Fibroblast of skin of left quadriceps (primary cell): ENCODE results near the gene CYP11A1.

ENCODE experiments used
- DNase-seq, 2 experiments: peaks; one replicate each; pipeline ENCODE4 v3.0.0-alpha.2; 2013; ENCODE audit warnings: low read depth in 2 of 2

The CYP11A1 gene

DNA sequence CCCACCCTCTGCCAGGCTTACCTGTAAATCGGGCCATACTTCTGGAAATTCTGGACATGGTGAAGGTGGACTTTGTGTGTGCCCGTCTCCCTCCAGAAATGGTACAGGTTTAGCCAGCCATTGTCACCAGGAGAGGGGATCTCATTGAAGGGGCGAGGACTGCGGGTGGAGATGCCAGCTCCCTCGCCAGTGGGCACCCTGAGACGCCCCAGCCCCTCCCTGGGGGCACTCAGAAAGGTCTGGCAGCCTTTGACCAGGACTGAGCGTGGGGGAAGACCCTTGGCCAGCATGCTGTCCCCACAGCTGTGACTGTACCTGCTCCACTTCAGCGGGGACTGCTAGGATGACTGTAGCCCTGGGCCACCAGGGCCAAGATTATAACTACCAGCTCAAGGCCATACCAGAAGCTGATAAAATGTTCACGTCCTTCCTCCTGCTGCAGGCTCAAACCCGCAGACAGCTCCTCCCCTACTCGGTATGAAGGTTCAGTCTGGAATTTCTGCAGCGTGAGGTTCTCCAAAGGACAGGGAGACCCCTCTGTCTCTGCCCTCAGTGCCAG is at the start of gene CYP11A1:
TSS of gene CYP11A1 (minus strand) at position 351 of the 559 bp plus-strand sequence. CDS start at position 290, 61 bp downstream.
- no peak for DNase-seq

GRCh38 chr15:74417225-74417624 is 49.8 kb upstream of the CYP11A1 start:
- no peak for DNase-seq

- DNase-seq: no peak
Measured at GRCh38 chr15:74415966-74416916, 48.8 kb upstream of the CYP11A1 start.

DNA sequence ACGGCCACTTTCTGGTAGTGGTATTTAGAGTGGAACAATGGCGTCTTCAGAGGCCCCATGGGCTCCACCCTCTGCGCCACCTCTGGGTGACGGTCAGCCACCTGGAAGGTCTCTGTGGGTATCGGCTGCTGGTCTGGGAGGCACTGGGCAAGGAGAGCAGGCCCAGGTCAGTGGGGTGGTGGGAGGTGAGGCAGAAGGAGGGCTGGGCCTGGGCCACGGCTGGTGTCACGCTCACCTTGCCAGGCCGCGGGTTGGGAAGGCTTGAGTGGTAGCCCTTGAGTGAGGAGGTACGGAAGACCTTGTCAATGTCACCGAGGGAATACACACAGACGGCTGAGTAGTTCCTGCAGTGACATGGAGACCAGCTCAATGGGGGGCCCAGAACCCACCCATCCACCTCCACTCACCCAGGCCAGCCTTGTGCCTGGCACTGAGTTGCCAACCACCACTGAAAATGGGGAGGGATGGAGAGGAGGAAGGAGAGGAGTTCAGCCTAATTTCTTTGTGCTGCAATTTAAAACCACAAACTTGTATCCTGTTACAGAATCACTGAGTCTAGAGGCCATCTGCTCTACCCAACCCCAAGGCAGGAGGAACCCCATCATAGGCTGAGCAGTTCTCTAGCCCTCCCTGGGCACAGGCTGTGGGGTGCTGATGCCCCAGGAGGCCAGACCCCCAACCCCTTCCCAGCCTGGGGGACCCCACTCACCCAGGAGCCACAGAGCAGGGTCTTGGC is 47.3 kb upstream of the CYP11A1 start:
- no peak for DNase-seq

DNA sequence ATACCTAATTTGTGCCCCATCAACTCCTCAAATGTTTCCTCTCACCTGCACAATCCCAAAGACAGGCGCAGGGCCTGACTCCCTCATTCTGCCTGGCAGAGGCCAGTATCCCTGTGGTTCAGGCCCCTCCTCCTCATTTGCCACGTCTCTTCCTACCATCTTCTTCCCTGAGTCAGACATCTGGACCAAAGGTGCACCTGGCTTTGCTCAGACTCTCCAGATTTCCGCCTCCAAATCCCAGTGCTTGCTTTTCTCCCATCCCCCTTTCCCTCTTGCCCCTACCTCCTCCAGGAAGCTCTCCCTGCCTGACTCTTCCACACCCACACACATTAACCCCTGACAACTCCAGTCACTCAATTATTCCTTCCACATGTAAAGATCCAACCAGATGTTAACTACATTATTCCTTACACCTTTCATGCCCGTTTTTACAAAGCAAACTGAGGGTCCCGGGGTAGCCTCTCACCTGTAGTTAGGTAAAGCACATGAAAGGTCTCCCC is 46.7 kb upstream of the CYP11A1 start:
- DNase-seq: no peak

DNA sequence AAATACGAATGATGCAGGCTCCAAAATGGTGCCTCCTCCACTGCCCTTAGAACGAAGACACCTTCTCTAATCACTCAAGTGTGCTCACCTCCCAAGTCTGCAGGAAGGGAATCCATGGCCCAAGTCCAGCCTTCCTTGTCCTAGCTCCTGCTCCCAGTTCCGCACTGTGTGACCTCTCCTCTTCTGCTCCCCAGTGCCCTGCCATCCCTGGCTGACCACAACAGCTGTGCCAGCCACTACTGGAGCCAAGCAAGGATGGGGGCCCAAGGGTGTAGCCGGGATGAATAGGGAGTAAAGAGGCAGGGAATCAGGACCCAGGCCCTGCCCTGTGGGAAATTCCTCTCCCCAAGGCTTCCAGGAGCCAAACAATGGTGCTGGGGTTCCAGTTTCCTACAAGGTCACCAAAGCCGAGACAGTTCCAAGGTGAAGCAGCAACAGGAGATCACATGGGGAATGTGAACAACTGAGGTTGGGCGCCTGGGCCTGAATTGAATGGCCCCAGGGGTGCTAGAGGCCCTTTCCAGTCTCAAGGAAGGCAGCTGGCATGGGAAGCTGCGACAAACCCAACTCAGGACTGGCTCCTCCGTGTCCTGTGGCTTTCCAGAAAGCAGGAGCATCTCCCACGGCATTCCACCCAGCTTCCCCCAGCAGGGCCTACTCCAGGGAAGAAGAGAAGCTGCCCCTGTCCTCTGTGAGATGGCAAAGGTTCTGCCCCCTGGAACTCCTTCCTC is 46.1 kb upstream of the CYP11A1 start:
- no peak for DNase-seq

DNA sequence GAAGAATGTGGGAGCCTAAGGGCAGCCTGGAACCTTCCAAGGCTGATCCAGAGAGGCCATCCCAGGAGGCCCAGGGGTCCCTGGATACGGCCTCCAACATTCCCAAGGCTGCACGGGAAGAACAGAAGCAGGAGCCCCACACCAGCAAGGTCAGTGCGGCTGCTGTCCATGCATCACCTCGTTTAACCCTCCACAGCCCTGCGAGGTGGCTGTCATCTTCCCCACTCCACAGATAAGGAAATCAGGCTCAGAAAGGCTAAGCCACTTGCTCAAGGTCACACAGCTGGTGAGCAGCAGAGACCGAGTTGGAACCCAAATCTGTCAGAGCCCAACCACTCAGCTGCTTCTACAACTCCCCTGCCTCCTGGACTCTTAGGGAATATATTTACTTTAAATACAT is 44.7 kb upstream of the CYP11A1 start:
- DNase-seq: no peak

GRCh38 chr15:74411686-74412085 is 44.2 kb upstream of the CYP11A1 start:
- DNase-seq: no peak

DNA sequence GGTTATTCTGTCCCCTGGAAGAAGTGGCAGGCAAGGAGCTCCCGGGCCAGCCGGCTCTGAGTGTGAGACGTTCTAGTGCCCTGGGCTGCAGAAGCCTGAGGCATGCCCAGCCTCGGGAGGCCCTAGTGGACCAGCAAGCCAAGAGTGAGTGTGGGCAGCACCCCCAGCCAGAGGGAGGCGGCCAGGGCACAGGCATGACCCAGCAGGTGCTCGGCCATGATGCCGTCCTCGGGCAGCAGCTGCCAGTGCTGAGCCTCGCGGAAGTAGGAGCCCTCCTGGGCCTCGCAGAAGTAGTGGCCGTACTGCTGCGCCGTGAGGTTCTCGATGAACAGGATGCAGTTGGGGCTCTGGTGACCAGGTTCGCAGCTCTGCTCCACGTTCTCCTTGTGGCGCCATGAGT is 43.1 kb upstream of the CYP11A1 start:
- no peak for DNase-seq

DNA sequence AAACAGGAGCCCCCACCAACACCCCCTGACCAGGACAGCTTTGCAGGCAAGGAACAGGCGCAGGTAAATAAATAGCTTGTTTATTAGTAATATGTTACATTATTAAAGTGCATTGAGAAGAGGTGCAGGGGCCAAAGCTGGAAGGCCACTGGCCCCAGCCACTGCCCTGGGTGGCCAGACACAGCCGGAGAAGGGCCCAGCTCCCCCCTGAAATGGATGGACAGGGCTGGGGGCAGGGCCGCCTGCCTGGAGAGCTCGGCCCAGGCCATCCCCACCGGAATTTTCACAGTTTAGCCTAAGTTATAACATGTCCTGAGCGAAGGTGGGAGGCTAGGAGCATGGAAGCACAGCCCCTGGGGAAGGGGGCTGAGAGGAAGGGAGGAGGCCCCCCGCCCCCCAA is 41.8 kb upstream of the CYP11A1 start:
- DNase-seq: no peak

GRCh38 chr15:74408815-74409214 is 41.4 kb upstream of the CYP11A1 start:
- no peak for DNase-seq

GRCh38 chr15:74408385-74408784 is 40.9 kb upstream of the CYP11A1 start:
- DNase-seq: no peak

DNA sequence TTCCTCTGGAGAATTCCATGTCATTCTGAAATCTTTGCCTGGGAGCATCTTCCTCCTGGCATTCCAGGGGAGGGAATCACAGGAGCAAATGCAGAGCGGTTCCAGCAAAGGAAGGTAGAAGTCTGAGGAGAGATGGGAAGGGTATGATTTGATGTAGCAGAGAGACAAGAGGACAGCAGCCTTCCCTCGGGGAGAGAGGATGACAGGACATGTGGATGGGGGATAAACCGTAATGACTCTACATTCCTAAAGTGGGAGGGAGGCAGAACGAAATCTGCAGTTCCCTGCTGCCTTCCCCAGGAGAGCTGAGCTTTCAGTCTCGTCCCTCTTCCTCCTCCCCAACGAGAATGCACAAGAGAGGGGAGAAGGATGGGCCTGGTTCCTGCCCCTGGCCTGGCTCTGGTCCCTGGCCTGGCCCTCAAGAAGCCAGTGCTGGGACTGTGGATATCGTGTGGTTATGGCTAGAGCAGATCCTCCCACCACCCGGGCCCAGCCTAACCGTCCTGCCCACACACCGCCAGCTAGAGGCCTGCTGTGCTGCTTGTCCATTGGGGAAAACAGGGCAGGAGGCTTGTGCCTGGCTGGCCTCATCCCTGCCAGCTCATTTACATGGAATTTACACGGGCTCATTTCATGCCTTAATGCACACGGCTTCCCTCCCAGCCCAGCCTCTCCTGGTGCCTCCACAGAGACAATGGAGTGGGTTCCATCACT is 39.7 kb upstream of the CYP11A1 start:
- peak; percentile 73 to 77 for DNase-seq

DNA sequence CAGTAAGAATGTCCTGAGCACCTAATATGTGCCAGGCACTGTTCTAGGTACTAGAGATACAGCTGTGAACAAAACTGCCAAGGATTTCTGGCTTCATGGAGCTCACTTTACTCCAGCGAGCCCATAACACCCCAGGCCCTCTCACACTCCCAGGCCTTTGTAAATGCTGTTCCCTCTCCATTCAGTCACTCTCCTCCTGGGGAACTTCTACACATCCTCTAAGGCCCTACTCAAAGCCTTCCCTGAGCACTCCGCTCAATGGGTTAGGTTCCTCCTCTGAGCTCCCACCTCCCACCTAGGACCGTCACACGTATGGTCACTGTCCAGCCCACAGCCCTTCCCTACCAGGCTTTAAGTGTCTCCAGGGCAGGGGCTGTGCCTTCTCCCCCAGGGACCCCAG is 39.1 kb upstream of the CYP11A1 start:
- no peak for DNase-seq

DNA sequence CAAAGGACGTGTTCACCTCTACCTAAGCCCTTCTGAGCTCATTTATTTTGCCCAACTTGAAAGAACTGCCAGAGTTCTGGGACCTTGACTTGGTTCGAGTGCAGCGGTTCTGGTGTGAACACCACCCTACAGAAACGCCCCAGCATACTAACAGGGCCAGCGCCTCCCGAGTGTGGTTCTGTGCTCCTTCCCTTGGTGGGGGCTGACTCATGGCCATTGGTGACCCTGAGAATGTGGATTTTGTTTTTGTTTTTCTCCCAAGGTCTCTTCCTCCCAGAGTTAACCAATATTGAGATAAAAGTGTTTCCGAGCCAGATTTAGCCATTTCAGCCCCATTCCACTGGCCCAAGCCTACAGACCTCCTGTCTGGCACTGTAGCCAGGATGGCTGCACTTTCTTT is 38.4 kb upstream of the CYP11A1 start:
- no peak for DNase-seq

DNA sequence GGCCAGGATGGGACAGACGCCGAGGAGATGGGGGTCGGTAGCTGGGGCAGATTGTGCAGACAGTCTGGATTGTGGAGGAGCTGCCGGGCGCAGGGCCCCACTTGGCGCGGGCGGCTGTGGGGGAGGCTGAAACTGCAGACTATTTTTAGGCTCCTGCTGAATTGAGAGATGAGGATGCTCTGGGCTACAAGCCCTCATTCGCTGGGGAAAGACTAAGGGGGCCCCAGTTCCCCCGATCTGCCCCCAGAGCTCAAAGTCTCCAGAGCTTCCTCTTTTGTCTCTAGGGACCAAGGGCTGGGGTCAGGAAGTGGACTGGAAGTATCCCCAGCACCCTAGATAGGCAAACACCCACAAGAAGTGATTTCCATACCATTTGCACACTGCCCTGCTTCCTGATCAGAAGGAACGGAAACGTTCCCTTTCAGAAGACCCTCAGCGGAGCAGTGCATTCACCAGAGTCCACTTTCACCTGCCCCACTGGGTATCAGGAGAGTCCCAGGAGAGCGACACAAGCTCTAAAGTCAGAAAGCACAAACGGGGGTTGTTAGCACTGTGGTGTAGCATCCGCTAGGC is 36.6 kb upstream of the CYP11A1 start:
- DNase-seq: no peak

DNA sequence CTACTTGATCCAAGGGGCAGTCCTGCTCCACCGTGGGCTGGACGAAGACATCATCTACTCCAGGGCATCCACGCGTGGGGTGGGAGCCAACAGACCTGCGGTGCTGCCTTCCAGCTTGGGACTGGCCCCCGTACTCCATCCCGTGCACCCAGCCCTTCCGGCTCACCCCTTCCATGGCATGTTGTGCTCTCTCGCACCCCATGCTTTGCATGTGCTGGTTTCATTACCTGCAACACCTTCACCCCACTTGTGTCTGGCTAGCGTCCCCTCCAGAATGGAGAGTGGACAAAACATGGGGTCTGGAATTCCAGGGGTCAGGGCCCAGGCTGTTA is 36.1 kb upstream of the CYP11A1 start:
- no peak for DNase-seq

- DNase-seq: no peak
Measured at GRCh38 chr15:74402873-74403587, 35.6 kb upstream of the CYP11A1 start.

DNA sequence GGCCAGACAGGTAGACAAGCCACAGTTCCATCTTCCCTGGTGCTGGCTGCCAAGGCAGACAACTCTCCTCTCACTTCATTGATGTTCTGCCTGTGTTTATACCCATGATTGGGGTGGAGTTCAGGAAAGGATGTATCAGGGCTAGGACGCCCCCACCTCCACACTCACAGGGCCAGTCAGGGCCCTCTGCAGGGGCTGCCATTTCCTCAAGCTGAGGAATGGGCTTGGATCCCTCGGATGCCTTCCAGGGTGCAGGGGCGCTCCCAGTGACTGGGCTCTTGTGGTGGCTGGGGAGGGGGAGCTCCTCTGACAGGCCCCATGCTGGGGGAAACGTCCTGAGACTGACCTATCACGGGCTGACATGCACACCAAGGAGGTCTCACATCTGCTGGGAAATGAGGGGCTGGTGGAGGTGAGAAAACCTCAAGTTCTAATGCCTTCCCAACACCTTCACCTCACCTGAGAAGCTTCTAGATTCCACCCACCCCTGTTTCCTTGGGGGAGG is 34.9 kb upstream of the CYP11A1 start:
- no peak for DNase-seq
